Sigmoid colon (tissue), 4 donors: ENCODE results near the gene PPP1R15B.

Source experiments
- CTCF ChIP-seq, 4 experiments: fragments of 450-650 bp in 3 of 4; fragments of 200-600 bp in 1 of 4; IDR thresholded peaks; one replicate each; pipeline ENCODE4 v1.5.1; 2016 to 2019; ENCODE audit warnings: antibody characterized with exemption in 4 of 4, mild to moderate bottlenecking in 3 of 4, moderate library complexity in 2 of 4
- EP300 ChIP-seq, 4 donors: sonication (generic); formaldehyde crosslinking; IDR thresholded peaks; one replicate each; pipeline ENCODE4 v1.6.1; 2017; ENCODE audit warnings: antibody characterized with exemption in 4 of 4
- POLR2A ChIP-seq, 2 donors: fragments of 450-650 bp; IDR thresholded peaks; one replicate each; pipeline ENCODE4 v1.6.1; 2016; ENCODE audit warnings: antibody characterized with exemption in 2 of 2, mild to moderate bottlenecking in 2 of 2, moderate library complexity in 2 of 2

DNA sequence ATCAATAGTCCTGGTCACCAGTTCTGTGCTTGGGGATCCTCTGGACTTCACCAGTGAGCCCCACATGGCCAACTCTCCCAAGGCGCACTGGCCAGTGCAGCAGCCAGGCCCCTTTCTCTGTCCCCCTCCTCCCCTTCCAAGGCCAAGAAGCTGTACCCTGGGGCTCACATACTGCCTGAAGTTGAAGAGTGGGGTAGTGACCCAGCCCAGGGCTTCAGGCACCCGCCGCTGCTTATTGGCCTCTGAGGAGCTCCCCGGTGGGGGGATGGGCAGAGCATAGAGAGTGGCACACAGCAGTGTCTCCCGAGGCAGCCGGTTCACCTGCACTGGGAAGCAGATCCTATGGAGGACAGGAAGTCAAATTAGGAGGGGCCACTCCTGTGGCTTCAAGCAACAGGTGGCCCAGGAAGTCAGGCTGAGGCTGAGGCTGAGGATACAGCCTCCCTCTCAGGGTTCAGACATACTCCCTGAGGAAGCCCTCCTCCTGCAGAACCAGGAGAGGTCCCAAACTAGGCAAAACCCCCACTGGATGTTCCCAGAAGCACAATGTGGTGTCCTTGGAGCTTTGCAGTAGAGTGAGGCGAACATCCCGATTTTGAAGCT lies 38.2 kb upstream of the PPP1R15B start:
- TF ChIP-seq CTCF (IDR thresholded peaks at IDR 0.05) (no peak), EP300 (IDR thresholded peaks at IDR 0.05) (no peak), POLR2A (IDR thresholded peaks at IDR 0.05) (no peak)
